Type B pancreatic cell (in vitro differentiated cells): Measurements from ENCODE around the gene FDCSP. TPM values are rescaled to one million over a fixed set of nuclear protein-coding genes. Genes with fewer than 3 reads are reported as not detected.

Source experiments
- total RNA-seq: library from RNA; stranded (reverse); gene quantifications from 2 replicates; pipeline ENCODE4 v1.2.1, GENCODE V29; 2021; ENCODE audit warnings: low replicate concordance

Gene FDCSP
- total RNA-seq, 1 donor from 2014 or later, result not detected

Other genes with a start within 250 kb of the FDCSP start
- gene STATH, start 230.2 kb upstream of the FDCSP start, total RNA-seq, result 0.90 TPM in 1 of 2 replicates, not detected in the other
- gene HTN3, start 197.7 kb upstream of the FDCSP start, total RNA-seq, result not detected in 2 replicates
- not detected in 2 replicates for gene HTN1, start 175.7 kb upstream of the FDCSP start, total RNA-seq
- 0.17 TPM in 1 of 2 replicates, not detected in the other for gene PRR27, start 71.9 kb upstream of the FDCSP start, total RNA-seq
- gene ODAM, start 30.4 kb upstream of the FDCSP start, total RNA-seq, result 0.90 and 4.6 TPM in 2 replicates
- gene CSN3, start 16.5 kb downstream of the FDCSP start, total RNA-seq, result not detected in 2 replicates
- gene CABS1, start 108.9 kb downstream of the FDCSP start, total RNA-seq, result 0.19 TPM in 1 of 2 replicates, not detected in the other
- gene SMR3A, start 134.6 kb downstream of the FDCSP start, total RNA-seq, result not detected in 2 replicates
- not detected in 2 replicates for gene SMR3B, start 157.0 kb downstream of the FDCSP start, total RNA-seq
- gene OPRPN, start 171.8 kb downstream of the FDCSP start, total RNA-seq, result not detected in 2 replicates
- gene MUC7, start 246.1 kb downstream of the FDCSP start, total RNA-seq, result not detected in 2 replicates